GM19023 (cell line): ENCODE measurements around the gene EXD2.

Source experiments
- ATAC-seq: cut with Tn5 transposase; IDR thresholded peaks from one replicate; pipeline ENCODE4 v1.9.1; 2021; ENCODE audit warnings: mild to moderate bottlenecking, moderate library complexity; ENCODE audit not compliant: unreplicated experiment

EXD2 gene

GRCh38 chr14:69246331-69246730 is 55.0 kb downstream of the EXD2 start:
- ATAC-seq = no peak

DNA sequence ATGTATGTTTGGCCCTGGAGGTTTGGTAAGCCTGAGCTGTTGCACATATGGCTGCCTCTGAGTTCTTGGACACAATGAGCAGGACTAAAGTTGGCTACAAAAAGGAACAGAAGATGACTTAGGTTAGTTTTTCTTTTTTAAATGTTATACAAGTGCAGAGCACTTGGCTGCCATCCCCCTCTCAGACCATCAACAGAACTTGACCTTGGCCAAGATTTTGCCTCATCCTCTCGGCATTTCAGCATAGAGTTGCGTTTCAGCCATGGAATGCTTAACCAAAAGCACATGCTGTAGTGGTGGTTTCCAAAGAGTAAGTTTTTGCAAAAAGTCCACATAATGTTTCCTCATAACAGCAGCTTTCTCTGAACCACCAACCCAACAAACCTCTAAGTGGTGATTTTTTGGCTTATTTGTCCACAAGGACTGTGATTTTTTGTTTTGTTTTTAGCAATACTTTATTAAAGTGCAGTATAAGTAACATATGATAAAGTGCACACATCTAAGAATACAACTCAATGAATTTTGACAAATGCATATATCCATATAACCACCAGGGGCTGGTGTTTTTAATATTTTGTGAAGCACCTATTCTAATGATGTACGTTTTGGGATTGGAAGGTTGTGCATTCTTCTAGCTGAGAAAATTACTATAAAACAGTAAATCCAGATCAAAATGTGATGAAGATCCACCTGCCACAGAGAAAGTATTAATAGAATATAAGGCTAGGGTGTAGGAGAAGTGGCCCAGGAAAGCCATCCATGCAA is 56.6 kb downstream of the EXD2 start:
- ATAC-seq = no peak

GRCh38 chr14:69249603-69250002 is 58.3 kb downstream of the EXD2 start:
- no peak for ATAC-seq

- ATAC-seq = no peak
Observed at GRCh38 chr14:69252851-69253250, 61.6 kb downstream of the EXD2 start.

- ATAC-seq = no peak
Observed at GRCh38 chr14:69259168-69259526, 67.8 kb downstream of the EXD2 start.

- ATAC-seq = no peak
Observed at GRCh38 chr14:69259527-69260189, 68.4 kb downstream of the EXD2 start, which contains the start of gene GALNT16. TSS of gene GALNT16 (plus strand) at chr14:69260158. CDS start at chr14:69260291, 133 bp downstream.

DNA sequence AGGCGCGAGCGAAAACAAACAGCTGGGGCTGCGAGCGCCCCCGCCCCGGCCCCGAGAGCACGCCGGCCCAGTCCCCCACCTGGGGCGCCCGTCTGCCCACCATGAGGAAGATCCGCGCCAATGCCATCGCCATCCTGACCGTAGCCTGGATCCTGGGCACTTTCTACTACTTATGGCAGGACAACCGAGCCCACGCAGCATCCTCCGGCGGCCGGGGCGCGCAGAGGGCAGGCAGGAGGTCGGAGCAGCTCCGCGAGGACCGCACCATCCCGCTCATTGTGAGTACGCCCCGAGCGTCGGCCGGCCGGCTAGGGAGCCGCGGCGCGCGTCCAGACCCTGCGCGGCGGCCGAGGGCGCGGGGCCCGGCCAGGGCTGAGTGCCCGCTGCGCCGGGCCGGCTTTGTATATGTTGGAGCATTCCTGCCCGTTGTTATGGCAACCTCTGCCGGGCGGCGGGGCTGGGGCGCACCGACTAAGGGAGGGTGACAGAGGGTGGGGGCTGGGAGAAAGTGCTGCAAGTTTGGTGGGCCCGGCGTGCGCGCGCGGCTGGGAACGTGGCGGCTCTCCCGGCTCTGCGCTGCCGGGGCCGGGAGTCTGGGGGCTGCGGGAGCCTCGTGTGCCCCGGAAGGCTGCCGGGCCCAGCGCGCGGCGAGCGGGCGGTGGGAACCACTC is 69.0 kb downstream of the EXD2 start:
- ATAC-seq = no peak

GRCh38 chr14:69260861-69261564 is 69.7 kb downstream of the EXD2 start:
- peak; percentile 68 for ATAC-seq

GRCh38 chr14:69261761-69262331 is 70.5 kb downstream of the EXD2 start:
- ATAC-seq = no peak

GRCh38 chr14:69262516-69262915 is 71.2 kb downstream of the EXD2 start:
- no peak for ATAC-seq

GRCh38 chr14:69263364-69263763 is 72.1 kb downstream of the EXD2 start:
- ATAC-seq = no peak

DNA sequence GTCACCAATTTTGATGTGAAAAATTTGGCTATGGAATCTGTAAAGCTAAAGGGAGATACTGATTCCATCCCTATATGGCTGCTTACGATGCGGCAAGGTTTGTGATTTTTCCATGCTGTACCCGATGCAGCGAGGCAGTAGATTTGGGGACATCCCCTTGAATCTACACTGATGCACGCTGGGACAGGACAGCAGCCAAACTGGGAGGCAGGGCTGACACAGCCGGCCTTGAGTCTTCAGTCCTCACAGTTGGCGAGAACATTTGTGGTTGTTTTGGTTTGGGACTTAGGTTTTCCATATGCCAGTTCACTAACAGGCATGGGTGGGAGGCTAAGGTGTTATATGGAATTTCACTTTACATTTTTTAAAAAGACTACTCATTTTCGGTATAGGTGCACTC is 72.5 kb downstream of the EXD2 start:
- ATAC-seq = no peak

DNA sequence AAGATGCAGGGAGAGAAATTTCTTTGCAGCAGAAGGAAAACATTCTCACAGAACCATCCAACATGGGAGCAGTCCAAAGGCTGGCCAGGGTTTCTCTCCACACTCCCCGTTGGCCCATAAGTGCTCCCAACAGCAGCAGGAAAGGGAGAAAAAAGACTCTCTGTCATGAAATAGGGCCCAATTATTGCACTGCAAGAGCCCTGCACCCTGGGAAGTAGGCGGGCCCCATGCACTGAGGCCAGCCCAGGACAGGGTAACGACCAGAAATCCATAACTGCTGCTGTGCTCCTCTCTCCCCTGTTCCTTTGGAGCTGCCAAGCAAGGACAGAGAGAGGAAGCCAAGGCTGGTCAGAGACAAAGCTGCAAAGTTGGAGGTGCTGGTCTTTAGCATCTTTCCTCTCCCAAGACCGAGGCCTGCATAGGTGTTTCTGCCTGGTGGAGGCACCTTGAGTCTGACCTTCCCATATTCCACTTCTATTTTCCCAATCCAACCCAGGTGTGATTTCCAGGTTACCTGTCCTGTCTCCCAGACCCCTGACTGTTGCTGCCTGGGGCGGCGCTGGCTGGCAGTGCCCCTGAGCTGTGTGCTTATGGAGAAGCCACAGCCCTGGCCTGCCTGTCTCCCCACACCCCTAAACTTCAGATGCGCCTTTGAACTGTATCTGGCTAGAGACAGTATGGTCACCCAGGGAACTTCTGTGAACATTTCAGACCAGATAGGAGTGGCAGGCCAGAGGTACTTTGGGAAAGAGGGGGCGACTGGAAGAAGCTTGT is 75.5 kb downstream of the EXD2 start:
- no peak for ATAC-seq

DNA sequence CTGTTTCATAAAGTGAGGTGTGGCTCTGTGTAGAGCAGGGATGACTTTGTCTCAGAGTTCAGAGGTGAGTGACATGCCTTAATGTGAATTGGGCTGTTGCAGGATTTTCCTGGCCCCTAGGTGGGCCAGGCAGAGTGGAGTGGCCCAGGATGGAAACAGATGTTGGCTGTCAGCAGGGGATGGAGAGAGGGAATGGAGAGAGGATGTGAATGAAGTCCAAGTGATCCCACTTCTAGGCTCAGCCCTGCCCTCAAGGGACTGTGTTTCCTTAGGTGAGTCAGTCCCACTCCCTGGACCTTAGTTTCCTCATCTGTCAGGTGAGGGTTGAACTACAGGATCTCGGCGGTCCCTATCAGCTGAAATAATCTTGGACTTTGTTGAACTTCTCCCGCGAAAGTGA is 76.2 kb downstream of the EXD2 start:
- ATAC-seq = no peak

DNA sequence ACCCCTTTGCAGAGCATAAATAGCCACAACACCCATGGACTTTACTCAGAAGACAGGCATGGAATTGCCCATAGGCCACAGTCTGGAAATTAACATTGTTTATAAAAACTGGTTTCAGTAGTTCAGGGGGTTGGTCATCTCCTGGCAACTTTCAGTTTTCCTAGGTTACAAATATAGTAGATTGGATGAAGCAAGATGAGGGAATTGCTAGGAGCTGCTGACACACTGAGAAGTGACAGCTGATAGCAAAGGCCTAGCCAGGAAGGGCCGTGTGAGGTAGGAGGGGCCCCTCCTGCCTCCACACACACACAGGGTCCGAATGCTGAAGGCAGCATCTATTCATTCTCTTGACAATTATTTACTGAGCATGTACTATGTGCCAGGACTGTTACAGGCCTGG is 76.9 kb downstream of the EXD2 start:
- ATAC-seq = no peak

- no peak for ATAC-seq
Observed at GRCh38 chr14:69268763-69269162, 77.5 kb downstream of the EXD2 start.

GRCh38 chr14:69269381-69269780 is 78.1 kb downstream of the EXD2 start:
- ATAC-seq = no peak

GRCh38 chr14:69270097-69270496 is 78.8 kb downstream of the EXD2 start:
- no peak for ATAC-seq

- no peak for ATAC-seq
Observed at GRCh38 chr14:69270795-69271708, 79.8 kb downstream of the EXD2 start.
